Measurements from ENCODE around the gene TTLL7.

DNA sequence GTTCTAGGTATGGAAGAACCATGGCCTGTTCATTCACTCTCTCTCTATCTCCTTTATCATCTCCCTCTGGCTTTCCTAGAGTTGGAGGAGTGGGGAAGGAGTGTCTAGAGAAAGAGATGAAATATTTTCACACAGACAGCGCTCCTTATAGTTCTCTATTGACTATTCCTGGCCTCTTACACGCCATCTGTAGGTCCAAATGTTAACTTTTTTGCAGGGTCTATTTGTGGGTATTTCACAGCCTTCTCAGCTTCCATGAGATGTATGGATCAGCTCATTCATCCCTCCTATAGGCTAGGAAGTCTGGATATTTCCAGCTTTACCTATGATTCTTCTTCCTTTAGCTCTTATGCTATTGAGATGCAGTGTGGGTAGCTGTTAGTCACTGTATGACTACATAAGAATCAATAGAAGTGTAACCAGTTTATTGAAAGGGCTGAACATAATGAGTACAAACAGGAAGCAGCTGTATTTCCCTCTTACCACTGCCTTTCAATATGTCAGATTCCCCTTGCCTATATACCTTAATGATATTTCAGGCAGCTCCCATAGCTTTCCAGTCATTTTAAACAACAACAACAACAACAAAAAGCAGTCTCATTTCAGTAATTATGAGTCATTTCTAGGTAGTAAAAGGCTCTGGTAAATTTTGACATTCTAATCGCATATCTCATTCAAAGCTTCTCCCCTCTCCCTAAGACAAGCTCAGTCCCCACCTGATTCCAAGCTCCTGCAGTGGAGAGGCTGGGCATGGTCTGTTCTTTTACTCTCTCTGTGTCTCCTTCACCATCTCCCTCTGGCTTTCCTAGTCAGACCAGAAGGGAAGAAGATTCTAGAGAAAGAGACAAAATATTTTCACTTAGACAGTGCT lies 149.5 kb downstream of the TTLL7 start:
- TF ChIP-seq, protein P1, sequence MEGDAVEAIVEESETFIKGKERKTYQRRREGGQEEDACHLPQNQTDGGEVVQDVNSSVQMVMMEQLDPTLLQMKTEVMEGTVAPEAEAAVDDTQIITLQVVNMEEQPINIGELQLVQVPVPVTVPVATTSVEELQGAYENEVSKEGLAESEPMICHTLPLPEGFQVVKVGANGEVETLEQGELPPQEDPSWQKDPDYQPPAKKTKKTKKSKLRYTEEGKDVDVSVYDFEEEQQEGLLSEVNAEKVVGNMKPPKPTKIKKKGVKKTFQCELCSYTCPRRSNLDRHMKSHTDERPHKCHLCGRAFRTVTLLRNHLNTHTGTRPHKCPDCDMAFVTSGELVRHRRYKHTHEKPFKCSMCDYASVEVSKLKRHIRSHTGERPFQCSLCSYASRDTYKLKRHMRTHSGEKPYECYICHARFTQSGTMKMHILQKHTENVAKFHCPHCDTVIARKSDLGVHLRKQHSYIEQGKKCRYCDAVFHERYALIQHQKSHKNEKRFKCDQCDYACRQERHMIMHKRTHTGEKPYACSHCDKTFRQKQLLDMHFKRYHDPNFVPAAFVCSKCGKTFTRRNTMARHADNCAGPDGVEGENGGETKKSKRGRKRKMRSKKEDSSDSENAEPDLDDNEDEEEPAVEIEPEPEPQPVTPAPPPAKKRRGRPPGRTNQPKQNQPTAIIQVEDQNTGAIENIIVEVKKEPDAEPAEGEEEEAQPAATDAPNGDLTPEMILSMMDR (IDR thresholded peaks at IDR 0.05) = no peak
- TF ChIP-seq POLR2A (IDR thresholded peaks at IDR 0.05) = no peak
